HG02571 (cell line): ENCODE data around the gene TBC1D9.

Source experiments
- ATAC-seq: cut with Tn5 transposase; IDR thresholded peaks from one replicate; pipeline ENCODE4 v1.9.1; 2021; ENCODE audit warnings: mild to moderate bottlenecking, moderate library complexity; ENCODE audit not compliant: unreplicated experiment

The TBC1D9 gene

DNA sequence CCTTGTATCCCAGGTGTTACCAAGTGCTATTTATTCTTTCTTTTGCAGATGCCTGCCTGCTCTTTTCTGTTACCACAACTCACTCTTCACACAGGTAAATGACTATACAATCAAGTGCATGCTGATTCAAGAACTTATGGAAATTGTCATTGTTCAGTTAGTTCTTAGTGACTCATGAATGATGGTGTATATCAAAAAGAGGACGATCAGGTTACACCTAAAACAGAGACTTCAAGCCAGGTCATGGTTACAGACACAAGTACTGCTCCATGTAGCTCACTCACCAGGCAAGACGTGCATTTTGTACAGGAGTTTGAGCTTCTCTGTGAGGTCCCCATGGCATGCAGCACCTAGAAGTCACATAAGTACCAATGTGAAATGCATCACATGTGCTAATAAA lies 128.2 kb downstream of the TBC1D9 start:
- ATAC-seq, result no peak

DNA sequence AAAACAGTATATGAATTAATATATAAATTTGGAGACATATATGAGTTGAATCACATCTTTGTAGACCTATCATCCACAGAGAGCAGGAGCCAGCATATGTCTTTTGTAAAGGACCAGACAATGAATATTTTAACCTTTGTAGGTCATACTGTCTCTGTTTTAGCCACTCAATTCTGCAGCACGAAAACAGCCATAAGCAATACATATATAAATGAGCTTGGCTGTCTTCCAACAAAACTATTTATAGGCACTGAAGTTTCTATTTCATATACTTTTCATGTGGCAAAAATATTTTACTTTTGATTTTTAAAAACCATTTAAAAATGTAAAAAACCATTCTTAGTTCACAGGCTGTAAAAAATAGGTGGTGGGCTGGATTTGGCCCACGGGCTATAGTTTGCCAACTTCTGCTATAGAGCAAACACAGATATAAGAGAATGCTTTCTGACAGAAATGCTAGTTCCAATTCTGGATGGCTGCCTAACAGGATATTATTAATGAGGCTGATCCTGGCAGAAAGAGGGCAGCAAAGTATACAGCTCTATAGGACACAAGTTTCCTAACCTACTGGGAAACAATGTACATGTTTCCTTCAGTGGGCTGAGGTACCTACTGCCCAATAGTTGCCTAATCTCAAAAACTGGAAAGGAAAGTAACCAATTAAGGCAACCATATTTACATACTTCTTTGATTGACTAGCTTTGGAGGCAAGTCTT lies 129.4 kb downstream of the TBC1D9 start:
- ATAC-seq, result no peak

DNA sequence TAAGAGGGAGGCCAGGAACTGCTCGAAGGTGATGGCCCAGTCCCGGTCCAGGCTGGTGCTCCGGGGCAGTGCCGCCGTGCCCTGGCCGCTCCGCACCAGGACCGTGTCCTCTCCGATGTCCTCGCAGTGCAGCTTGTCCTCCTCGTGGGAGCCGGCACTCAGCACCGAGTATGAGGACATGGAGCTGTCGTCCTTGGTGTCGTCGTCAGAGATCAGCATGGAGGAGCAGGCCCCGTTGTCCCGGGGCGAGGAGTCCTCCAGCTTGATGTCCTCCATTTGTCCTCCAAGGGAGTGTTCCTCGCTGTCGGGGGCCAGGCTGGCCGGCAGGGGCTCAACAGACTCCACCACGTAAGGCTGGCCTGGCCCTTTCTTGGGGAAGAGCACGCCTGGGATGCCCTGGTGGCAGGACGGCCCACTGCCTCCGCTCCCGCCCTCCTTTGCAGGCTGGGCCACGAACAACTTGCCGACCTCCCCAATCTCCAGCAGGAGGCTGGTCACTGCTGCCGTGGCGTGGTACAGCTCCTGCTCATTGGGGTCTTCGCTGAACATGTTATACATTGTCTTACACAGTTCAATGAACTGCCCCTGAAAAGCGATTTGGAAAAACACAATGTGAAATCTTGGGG lies 133.7 kb downstream of the TBC1D9 start:
- ATAC-seq, result no peak

GRCh38 chr4:140621161-140621560 lies 135.0 kb downstream of the TBC1D9 start:
- ATAC-seq, result no peak

DNA sequence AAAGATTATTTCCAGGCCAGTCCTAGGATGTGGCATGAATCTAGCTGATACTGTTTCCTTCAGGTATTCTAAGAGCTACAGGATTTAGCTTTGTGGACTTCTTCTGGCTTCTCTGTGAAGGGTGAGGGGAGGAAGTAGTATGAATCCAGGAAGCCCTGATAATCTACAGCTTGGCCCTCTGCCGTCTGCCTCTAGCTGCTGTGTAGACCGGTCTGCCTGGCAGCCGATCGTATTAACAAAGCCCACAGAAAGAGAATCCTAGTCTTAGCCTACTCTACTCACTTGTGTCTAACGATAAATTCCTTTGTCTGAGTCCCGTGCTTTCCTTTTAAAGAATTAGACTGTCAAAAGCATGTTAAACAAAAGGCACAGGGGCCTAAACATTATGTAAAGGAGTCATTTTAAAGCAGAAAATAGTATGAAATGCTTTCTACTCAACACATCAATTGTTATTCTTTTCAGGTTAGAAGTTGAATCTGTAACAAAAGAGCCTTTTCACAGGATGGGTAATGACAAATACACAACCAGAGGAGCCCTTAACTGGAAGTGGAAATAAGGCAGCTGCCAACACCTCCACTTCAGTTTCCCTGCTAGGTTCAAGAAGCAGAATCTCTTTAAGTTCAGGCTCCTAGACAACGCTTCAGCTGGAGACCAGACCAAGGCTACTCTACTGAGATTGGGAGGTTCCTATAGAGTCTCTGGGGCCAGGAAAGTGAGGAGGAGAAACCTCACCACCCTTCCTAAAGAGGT lies 138.5 kb downstream of the TBC1D9 start:
- ATAC-seq, result no peak

GRCh38 chr4:140615451-140615850 lies 140.7 kb downstream of the TBC1D9 start:
- ATAC-seq, result no peak

- no peak for ATAC-seq
These were observed 143.8 kb downstream of the TBC1D9 start for GRCh38 chr4:140612357-140612756.

DNA sequence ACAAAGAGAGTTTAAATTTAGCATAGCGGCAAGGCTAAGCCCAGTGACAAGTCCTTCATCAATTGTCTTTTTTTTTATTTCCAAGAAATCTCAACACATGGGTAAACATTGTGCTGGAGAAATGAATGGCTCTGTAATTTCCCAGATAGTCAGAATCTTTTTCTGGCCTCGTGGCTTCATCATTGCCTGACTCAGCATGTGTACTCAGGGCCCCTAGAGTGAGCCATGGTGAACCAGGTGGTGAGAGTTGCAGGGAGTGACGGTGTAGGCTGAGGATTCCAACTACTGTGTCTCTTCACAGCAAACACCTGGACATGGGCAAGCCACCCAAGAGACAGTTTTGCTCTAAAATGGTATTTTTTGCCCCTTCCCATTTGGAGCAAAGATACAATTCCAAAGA lies 144.3 kb downstream of the TBC1D9 start:
- ATAC-seq, result no peak

DNA sequence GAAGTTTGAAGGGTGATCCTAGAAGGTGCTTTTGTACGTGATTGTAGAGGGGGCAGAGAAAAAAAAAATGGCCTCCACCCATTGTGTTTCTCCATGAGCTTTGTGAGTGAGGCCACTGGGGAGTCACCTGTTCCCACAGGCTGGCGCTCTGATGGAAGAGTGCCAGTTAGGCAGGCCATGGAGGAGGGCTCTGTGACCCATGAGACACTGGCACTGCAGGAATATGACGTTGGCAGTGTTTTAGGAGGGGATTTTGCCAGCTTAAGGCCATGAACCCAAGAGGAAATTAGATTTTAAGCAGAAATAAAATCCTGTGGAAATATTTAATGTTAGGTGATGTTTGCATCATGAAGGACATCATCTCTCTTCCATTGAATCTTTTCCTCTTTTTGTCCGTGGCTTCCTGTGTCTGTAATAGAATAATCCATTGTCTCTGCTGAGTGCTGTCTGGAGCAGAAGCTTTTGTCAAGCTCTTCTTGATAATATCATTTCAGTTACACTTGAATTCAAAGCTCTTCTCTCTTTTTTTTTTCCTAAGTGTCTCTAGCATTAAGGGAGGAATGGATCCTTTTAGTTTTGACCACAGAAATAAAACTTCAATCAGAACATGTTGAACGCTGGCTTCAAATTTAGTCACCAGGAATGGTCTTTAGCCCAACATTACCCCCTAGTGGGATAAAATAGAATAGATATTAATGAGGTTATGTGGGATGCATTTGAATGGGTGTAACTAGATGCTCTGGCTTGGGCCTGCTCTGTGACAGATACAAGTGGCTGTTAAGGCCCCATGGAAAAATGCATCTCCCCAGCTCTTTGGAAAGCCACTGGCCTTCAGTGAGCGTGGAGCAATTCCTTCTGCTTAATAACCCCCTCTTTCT lies 146.4 kb downstream of the TBC1D9 start:
- peak; percentile 79 for ATAC-seq

- no peak for ATAC-seq
These were observed 148.3 kb downstream of the TBC1D9 start for GRCh38 chr4:140607852-140608251.

GRCh38 chr4:140604544-140604943 lies 151.6 kb downstream of the TBC1D9 start:
- no peak for ATAC-seq

DNA sequence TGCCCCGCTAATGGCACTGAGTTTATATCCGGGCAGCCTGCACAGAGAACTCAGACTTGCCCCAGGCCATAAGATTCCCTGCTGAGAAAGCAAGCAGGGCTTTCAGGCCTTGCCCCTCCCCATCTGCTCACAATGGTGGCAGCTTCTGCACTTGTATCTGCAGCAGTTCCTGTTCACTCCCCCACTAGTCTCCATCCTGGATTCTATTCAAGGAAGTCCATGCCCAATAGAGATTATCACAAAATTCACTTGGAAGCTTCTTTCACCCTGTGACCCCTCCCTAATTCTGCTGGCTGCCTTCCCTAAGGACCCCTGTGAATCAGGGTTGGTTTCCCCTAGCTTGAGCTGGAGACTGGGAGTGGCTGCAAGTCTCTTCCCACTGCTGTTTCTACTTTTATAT lies 152.9 kb downstream of the TBC1D9 start:
- no peak for ATAC-seq

GRCh38 chr4:140602714-140603113 lies 153.5 kb downstream of the TBC1D9 start:
- ATAC-seq, result no peak

DNA sequence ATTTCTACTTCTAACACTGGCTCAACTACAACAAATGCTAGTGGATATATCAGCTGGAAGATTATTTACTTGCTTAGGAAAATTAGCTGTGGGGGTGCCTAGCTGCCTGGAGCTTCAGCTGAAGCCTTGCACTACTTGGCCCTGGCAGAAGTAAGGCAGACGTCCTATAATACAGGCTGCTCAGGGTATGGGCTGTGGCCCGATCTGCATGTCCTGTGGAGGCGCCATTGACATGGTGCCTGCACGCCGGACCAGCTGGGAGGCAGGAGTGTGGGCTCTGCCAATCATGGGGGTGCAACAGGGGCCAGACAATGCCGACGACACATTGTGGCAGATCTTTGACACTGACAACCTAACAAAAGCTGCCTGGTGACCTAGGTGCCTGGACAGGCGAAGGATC lies 155.8 kb downstream of the TBC1D9 start:
- no peak for ATAC-seq

GRCh38 chr4:140595065-140595464 lies 161.1 kb downstream of the TBC1D9 start:
- no peak for ATAC-seq

- no peak for ATAC-seq
These were observed 171.7 kb downstream of the TBC1D9 start for GRCh38 chr4:140584439-140584838.

- ATAC-seq, result no peak
These were observed 175.1 kb downstream of the TBC1D9 start for GRCh38 chr4:140581078-140581477.

DNA sequence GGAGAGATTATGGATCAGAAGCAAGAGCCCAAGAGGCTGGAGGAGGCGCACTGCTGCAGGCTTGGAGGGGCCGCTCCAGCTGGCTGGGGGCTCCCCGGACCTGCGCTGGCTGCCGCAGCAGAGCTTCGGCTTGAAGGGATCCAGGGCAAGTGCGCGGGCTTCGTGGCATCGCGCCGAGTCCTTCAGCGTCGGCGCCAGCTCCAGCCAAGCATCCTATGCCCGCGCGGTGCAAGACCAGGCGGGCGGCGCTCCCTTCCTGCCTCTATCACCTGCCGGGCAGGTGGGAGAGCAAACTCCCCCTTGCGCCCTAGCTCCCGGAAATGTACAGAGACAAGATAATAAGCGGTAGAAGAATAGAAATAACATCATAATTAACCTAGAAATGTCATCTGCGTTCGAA lies 176.9 kb downstream of the TBC1D9 start:
- ATAC-seq, result no peak

DNA sequence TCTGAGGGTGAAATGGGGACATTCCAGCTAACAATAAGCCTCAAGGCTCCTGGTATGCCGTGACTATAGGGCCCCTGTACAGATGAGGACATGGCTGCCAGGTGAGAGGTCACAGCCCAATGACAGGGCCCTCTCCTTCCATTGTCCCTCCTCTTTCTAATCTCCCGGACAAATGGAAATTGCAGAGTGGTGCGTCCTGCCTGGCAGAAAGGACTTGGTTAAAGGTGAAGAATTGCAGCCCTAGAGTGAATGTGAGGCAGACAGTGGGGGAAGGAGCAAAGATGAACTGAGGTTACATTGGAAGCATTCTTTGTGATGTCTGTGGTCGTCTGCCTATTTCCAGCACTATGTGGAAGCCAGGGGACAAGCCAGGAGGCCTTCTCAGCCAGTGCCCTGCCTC lies 180.7 kb downstream of the TBC1D9 start:
- ATAC-seq, result no peak

DNA sequence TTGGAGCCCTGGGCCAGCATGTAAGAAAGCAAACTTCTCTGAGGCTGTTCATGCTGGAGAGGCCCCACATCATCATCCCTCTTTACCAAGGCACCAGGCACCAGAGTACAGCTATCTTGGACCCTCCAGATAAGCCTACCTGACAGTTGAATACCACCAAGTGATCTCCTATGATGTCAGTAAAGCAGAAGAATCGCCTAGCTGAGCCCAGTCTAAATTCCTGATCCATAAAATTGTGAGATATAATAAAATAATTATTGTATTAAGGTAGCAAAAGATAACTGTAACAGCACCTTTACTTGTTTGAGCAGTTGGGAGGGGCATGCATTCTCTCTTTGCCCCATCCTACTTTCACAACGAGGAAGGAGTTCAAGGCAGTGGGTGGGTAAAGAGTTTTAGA lies 184.6 kb downstream of the TBC1D9 start:
- ATAC-seq, result no peak
